Mucosa of stomach (tissue), 1 donor: ENCODE measurements around the gene CCDC43.
A peak's percentile ranks its signal among the peaks of the same experiment; 100 is the strongest.
"Not testable (repeated sequence)": the region's sequence is repeated elsewhere in the genome, so short reads cannot be mapped to it uniquely, and the experiment has no call there.

Source experiments
- H3K27me3 ChIP-seq: one replicate; pipeline ENCODE4 v1.7.0; 2013; ENCODE audit warnings: mild to moderate bottlenecking, low read length; ENCODE audit not compliant: control insufficient read depth, insufficient read depth
- H3K36me3 ChIP-seq: one replicate; pipeline ENCODE4 v1.7.0; 2013; ENCODE audit warnings: low read length; ENCODE audit not compliant: control insufficient read depth, insufficient read depth
- H3K4me1 ChIP-seq: one replicate; pipeline ENCODE4 v1.7.0; 2013; ENCODE audit warnings: mild to moderate bottlenecking, low read length; ENCODE audit not compliant: control insufficient read depth, insufficient read depth
- H3K4me3 ChIP-seq: one replicate; pipeline ENCODE4 v1.7.0; 2013; ENCODE audit warnings: low read length
- H3K9ac ChIP-seq: one replicate; pipeline ENCODE4 v1.7.0; 2013; ENCODE audit warnings: mild to moderate bottlenecking, low read length, moderate library complexity
- H3K9me3 ChIP-seq: one replicate; pipeline ENCODE4 v1.7.0; 2013; ENCODE audit warnings: mild to moderate bottlenecking, low read length, moderate library complexity; ENCODE audit not compliant: control insufficient read depth
- donor health status: Pancreatic carcinoma.

Gene CCDC43

DNA sequence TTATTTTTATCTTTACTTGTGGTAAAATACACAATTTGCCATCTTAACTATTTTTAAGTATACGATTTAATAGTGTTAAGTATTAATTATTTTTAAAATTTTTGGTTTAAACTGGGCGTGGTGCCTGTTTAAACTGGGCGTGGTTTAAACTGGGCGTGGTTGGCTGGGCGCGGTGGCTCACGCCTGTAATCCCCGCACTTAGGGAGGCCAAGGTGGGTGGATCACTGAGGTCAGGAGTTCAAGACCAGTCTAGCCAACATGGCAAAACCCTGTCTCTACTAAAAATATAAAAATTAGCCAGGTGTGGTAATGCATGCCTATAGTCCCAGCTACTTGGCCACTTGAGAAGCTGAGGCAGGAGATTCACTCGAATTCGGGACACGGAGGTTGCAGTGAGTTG is 4.0 kb upstream of the CCDC43 start:
- Histone ChIP-seq H3K9ac (no peak overlapping the region), H3K4me1 (no peaks in the 10 kb centered on the region), H3K27me3 (no peaks in the 10 kb centered on the region), H3K9me3 (no peaks in the 10 kb centered on the region), H3K36me3 (no peaks in the 10 kb centered on the region), H3K4me3 (no peak overlapping the region)

DNA sequence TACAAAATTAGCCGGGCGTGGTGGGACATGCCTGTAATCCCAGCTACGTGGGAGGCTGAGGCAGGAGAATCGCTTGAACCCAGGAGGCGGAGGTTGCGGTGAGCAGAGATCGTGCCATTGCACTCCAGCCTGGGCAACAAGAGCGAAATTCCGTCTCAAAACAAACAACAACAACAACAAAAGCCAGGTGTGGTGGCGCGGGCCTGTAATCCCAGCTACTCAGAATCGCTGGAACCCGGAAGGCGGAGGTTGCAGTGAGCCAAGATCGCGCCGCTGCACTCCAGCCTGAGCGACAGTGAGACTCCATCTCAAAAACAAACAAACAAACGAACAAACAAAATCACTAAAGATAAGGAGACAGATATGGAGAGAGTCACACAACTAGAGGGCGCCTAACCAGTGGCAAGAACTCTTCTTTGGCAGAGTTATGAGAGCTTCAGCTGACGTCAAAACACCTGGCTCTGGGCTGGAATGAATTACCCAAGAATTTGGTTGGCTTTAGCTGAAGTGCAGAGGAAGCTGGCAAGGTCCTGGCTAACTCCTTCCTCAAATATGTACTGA is 1.2 kb upstream of the CCDC43 start:
- H3K36me3 ChIP-seq, H3K4me3 ChIP-seq, H3K9ac ChIP-seq, H3K4me1 ChIP-seq, H3K9me3 ChIP-seq, H3K27me3 ChIP-seq: not testable (repeated sequence)

DNA sequence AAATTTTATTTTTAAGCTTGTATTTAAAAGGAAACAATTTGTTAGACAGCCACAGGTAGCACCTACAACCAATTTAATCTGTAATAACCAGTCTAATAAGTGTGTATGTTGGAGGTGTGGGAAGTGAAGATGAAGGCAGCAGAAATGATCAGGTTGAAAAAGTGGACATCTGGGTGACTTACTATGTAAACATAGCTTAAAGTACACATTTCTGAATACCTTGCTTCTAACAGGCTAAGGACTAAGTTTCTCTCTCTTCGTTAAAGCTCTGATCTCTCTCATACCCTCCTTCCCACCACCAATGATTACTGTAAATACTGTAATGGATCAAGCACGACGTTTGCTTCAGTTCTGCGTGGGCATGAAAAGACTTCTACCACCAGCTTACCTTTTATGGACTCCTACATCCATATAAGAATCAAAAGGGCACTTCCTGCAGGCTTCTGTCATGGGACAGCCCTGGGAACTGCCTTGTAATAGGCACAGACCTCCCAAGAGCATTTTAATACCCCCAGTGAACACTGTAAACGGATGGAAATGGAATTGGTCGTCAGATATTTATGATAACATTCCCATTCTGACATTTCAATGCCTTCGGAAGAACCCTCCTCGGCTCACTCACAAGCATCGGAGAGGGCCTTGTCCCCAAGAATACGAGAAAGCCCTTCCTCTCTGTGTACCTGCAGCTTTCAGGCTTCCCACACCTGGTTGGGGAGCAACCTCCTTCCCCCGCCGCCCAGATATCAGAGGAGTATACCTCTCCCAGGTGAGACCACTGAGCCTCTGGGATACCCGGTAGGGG is 700 bp downstream of the CCDC43 start:
- Histone ChIP-seq H3K27me3 (no peaks in the 10 kb centered on the region), H3K9ac (peak overlapping the region; percentile 87), H3K4me1 (no peaks in the 10 kb centered on the region), H3K36me3 (no peaks in the 10 kb centered on the region), H3K9me3 (no peaks in the 10 kb centered on the region), H3K4me3 (peak overlapping the region; percentile 97)

DNA sequence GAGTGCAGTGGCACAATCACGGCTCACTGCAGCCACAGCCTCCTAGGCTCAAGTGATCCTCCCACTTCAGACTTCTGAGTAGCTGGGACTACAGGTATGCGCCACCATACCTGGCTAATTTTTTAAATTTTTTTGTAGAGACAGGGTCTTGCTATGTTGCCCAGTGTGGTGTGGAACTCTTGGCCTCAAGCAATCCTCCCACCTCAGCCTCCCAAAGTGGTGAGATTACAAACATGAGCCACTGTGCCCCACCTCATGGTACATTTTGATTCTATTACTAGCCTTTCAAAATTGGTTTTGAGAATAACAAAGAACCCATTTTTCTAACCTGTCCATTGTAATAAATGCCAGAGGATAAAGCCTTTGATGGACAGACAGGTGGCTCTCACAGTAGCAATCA is 1.4 kb downstream of the CCDC43 start:
- Histone ChIP-seq H3K4me3 (no peak overlapping the region), H3K4me1 (no peaks in the 10 kb centered on the region), H3K9ac (no peak overlapping the region), H3K36me3 (no peaks in the 10 kb centered on the region), H3K9me3 (no peaks in the 10 kb centered on the region), H3K27me3 (no peaks in the 10 kb centered on the region)

DNA sequence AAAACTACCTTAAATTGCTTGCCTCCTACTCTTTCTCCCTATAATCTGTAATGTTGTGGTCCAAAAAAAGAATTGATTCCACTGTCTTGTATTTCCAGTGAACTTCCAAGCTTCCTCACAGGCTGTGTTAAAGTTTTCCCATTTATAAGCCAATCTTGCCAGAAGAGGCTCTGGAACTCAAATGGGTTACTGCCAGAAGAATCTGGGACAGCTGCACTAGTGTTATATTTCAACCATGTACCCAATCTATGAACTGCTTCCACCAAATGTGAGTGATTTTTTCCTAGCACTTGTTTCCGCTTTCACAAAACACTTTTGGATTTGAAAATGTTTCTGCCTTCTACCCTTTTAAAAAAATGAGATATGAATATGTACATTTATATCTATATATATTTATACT is 1.8 kb downstream of the CCDC43 start:
- H3K4me1 ChIP-seq, result no peaks in the 10 kb centered on the region
- H3K4me3 ChIP-seq, result no peak overlapping the region
- no peak overlapping the region for H3K9ac ChIP-seq
- H3K36me3 ChIP-seq, result no peaks in the 10 kb centered on the region
- H3K9me3 ChIP-seq, result no peaks in the 10 kb centered on the region
- H3K27me3 ChIP-seq, result no peaks in the 10 kb centered on the region

DNA sequence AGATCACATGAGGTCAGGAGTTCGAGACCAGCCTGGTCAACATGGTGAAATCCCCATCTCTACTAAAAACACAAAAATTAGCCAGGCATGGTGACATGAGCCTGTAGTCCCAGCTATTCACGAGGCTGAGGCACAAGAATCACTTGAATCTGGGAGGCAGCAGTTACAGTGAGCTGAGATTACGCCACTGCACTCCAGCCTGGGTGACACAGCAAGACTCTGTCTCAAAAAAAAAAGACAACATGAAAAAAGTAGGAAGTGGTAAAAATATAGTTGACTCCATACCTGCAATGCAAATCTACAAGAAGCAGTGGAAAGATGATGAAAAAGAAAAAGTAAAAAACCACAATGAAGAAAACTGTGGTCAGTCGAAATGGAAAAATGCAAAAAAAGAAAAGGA is 6.3 kb downstream of the CCDC43 start:
- H3K9me3 ChIP-seq, H3K36me3 ChIP-seq, H3K27me3 ChIP-seq, H3K9ac ChIP-seq, H3K4me1 ChIP-seq, H3K4me3 ChIP-seq: not testable (repeated sequence)

DNA sequence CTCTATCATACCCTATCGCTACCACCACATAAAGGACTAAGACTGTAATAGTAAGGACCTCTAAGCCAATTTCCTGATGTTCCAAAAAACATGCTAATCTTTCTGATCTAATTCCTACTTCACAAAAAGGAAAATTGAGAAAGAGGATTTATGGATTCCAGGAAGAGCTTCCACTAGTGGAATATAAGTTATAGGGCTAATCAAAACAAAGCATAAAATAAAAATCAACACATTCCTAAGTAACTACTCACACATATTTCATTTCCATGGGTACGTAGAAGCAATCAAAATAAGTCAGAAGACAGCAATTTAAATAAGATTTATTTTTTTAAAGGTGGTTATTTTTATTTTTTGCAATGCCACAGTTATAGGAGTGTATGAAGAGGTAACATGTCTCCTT is 12.4 kb downstream of the CCDC43 start:
- Histone ChIP-seq H3K36me3 (no peaks in the 10 kb centered on the region), H3K9ac (no peak overlapping the region), H3K4me3 (no peak overlapping the region), H3K27me3 (no peaks in the 10 kb centered on the region), H3K9me3 (no peaks in the 10 kb centered on the region), H3K4me1 (no peaks in the 10 kb centered on the region)

DNA sequence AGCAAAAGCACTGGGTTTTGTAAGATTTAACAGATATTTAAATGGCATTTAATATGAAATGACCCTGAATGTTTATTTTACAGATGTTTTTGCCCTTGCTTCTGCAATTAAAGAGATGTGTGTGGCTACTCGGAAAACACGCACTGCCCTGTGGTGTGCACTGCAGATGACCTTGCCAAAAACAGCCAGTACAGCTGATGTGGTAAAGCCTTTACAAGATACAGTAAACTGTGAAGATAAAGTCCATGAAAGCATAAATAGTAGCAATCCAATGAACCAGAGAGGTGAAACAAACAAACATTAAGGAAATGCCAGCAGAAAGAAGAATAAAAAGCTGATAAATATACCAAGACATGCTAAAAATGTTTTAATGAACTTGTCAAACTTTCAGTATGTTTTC is 15.7 kb downstream of the CCDC43 start:
- Histone ChIP-seq H3K4me3 (no peak overlapping the region), H3K36me3 (no peaks in the 10 kb centered on the region), H3K27me3 (no peaks in the 10 kb centered on the region), H3K9ac (no peak overlapping the region), H3K9me3 (no peaks in the 10 kb centered on the region), H3K4me1 (no peaks in the 10 kb centered on the region)

DNA sequence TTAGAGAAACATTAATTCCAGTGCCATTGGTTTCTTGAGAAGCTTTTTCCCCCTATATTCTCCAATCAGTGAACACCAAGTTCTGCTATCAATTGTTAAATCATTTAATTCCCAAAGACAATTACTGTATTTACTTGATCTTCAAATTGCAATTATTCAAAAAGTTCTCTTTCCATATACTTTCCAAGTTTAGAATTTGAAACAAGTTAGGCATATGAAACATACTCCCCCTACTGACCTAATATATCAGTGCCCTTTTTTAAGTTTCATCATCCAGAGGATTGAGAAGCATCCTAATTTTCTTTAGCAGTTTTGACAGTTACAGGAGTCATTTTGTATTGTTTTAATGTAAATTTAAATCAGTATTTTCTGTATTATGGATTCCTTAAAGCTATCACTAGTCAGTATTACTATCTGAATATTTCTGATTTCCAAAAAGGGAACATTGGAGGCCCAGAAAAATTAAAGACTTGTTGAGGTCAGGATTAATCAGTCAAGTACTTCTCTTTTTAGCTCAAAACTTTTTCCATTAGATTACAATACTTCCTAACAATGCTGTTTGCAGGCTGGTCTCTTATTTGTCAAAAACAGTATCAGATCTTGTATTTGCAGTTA is 17.0 kb downstream of the CCDC43 start:
- no peak overlapping the region for H3K4me3 ChIP-seq
- no peaks in the 10 kb centered on the region for H3K36me3 ChIP-seq
- H3K9me3 ChIP-seq, result no peaks in the 10 kb centered on the region
- no peaks in the 10 kb centered on the region for H3K27me3 ChIP-seq
- H3K4me1 ChIP-seq, result no peaks in the 10 kb centered on the region
- H3K9ac ChIP-seq, result no peak overlapping the region

DNA sequence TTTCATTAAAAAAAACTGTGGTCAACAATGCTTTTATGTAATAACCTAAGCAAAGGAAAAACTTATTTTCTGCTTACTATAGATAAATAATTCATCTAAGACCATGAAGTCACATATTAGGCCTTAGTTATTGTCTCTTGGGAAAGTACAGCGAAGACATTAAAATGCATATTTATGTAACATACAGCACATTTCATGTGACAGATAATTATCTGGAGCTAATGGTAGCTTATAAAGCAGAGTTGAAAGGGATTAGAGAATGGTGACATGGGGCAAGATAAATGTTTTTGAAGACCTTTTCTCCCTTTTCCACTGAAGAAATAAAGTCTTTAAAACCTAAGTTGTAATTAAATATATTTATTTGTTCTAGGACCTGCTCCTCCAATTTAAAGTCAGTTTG is 23.6 kb downstream of the CCDC43 start:
- Histone ChIP-seq H3K4me3 (no peak overlapping the region), H3K27me3 (no peaks in the 10 kb centered on the region), H3K9me3 (no peaks in the 10 kb centered on the region), H3K4me1 (no peaks in the 10 kb centered on the region), H3K9ac (no peak overlapping the region), H3K36me3 (no peaks in the 10 kb centered on the region)

DNA sequence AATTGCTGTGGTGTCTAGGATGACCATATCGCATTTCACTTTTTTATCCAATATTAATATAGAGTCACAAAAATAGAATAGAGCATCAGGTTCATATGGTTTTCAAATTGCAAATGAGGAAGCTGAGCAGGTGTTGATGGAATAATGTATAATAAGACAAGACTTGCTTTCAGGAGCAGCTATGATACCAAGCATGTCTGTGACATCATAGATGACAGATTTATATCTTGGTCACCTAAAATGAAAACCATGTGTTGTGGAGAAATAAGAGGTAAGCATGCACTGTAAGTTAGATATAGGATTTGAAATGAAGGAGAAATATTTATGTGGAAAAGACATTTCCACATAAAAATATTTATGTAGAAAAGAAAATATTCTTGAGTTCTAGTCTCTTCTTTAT is 24.7 kb downstream of the CCDC43 start:
- Histone ChIP-seq H3K9ac (no peak overlapping the region), H3K27me3 (no peaks in the 10 kb centered on the region), H3K4me1 (no peaks in the 10 kb centered on the region), H3K4me3 (no peak overlapping the region), H3K36me3 (no peaks in the 10 kb centered on the region), H3K9me3 (no peaks in the 10 kb centered on the region)

DNA sequence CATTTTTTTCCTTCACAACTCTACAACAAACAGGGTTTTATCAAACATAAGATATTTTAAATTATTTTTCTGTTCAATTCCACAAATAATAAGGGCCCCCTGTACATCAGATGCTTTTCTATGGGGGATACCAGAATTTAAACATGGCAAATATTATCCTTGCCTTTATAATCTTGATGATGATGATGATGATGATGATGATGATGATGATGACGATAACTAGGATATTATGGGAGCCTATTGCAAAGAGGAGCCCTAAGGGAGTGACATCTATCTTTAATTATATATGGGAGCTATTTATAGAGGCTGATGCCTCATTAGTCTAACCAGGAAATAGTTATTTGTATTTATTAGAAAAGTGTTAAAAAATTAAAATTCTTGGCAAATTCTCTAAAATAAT is 26.5 kb downstream of the CCDC43 start:
- no peaks in the 10 kb centered on the region for H3K9me3 ChIP-seq

More for the DNA sequence above, 26.5 kb downstream of the CCDC43 start:
- no peaks in the 10 kb centered on the region for H3K4me1 ChIP-seq
- no peak overlapping the region for H3K9ac ChIP-seq
- no peak overlapping the region for H3K4me3 ChIP-seq
- no peaks in the 10 kb centered on the region for H3K27me3 ChIP-seq
- H3K36me3 ChIP-seq, result no peaks in the 10 kb centered on the region
